ENCODE results near the gene HNRNPF.
"Not testable (repeated sequence)": the region's sequence is repeated elsewhere in the genome, so short reads cannot be mapped to it uniquely, and the experiment has no call there.

DNA sequence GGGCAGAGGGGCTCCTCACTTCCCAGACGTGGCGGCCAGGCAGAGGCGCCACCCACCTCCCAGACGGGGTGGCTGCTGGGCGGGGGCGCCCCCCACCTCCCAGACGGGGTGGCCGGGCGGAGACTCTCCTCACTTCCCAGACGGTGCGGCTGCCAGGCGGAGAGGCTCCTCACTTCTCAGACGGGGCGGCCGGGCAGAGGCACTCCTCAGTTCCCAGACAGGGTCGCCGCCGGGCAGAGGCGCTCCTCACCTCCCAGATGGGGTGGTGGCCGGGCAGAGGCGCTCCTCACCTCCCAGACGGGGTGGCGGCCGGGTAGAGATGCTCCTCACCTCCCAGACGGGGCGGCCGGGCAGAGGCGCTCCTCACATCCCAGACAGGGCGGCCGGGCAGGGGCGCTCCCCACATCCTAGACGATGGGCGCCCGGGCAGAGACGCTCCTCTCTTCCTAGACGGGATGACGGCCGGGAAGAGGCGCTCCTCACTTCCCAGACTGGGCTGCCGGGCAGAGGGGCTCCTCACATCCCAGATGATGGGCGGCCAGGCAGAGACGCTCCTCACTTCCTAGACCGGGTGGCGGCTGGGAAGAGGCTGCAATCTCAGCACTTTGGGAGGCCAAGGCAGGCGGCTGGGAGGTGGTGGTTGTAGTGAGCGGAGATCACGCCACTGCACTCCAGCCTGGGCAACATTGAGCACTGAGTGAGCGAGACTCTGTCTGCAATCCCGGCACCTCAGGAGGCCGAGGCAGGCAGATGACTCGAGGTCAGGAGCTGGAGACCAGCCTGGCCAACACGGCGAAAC lies 37.4 kb upstream of the HNRNPF start:
- TF ChIP-seq CTCF (IDR thresholded peaks at IDR 0.05; ENCODE audit: borderline replicate concordance, extremely low read depth, low read length, poor library complexity, severe bottlenecking); EZH2 (IDR thresholded peaks at IDR 0.05; ENCODE audit: borderline replicate concordance, low read depth, low read length, severe bottlenecking): not testable (repeated sequence)
